Limb (tissue), 2 donors: ENCODE measurements around the gene UST.

Experiments used
- DNase-seq, 2 donors: peaks; one replicate each; pipeline ENCODE4 v3.0.0-alpha.2; 2016; ENCODE audit errors: extremely low spot score in 2 of 2

The UST gene

GRCh38 chr6:148746363-148747144 is at the start of gene UST:
Gene UST (plus strand): TSS chr6:148747030. CDS start chr6:148747431, 401 bp downstream.
- DNase-seq, result peak; percentile 90 to 96

- DNase-seq, result no peak
These were observed 48.9 kb upstream of the UST start for GRCh38 chr6:148697895-148698440.

- no peak for DNase-seq
These were observed 48.1 kb upstream of the UST start for GRCh38 chr6:148698671-148699180.

GRCh38 chr6:148700047-148700715 is 46.6 kb upstream of the UST start:
- DNase-seq, result no peak

- DNase-seq, result no peak
These were observed 46.0 kb upstream of the UST start for GRCh38 chr6:148700741-148701311.

GRCh38 chr6:148701375-148701774 is 45.5 kb upstream of the UST start:
- no peak for DNase-seq

GRCh38 chr6:148703900-148704299 is 42.9 kb upstream of the UST start:
- no peak for DNase-seq

- DNase-seq, result no peak
These were observed 42.2 kb upstream of the UST start for GRCh38 chr6:148704400-148705246.

GRCh38 chr6:148708707-148709106 is 38.1 kb upstream of the UST start:
- peak in 1 of 2 donors; percentile 38 for DNase-seq

GRCh38 chr6:148709577-148709976 is 37.3 kb upstream of the UST start:
- no peak for DNase-seq

- DNase-seq, result no peak
These were observed 34.8 kb upstream of the UST start for GRCh38 chr6:148711833-148712654.

- DNase-seq, result no peak
These were observed 33.6 kb upstream of the UST start for GRCh38 chr6:148713033-148713738.

- DNase-seq, result peak in 1 of 2 donors; percentile 54
These were observed 32.9 kb upstream of the UST start for GRCh38 chr6:148713921-148714320.

- DNase-seq, result no peak
These were observed 30.0 kb upstream of the UST start for GRCh38 chr6:148716811-148717210.

- DNase-seq, result peak in 1 of 2 donors; percentile 69
These were observed 26.4 kb upstream of the UST start for GRCh38 chr6:148720406-148720805.

GRCh38 chr6:148720897-148721296 is 25.9 kb upstream of the UST start:
- DNase-seq, result no peak

- DNase-seq, result no peak
These were observed 23.3 kb upstream of the UST start for GRCh38 chr6:148723484-148723883.

GRCh38 chr6:148724428-148724827 is 22.4 kb upstream of the UST start:
- DNase-seq, result no peak

GRCh38 chr6:148727104-148727503 is 19.7 kb upstream of the UST start:
- DNase-seq, result no peak

- DNase-seq, result no peak
These were observed 10.8 kb upstream of the UST start for GRCh38 chr6:148735989-148736388.
